ENCODE measurements around the gene TBX15. TPM values are rescaled to one million over a fixed set of nuclear protein-coding genes. Genes with fewer than 3 reads are reported as not detected.

Gene TBX15
- total RNA-seq, 1 experiment from 2014 or later, result 0.09 TPM

GRCh38 chr1:119011116-119011515 lies 23.0 kb upstream of the TBX15 start:
- Mint-ChIP-seq H3K27me3 (ENCODE audit: insufficient read depth, unreplicated experiment) (no peaks in the 10 kb centered on the region), H3K4me3 (ENCODE audit: unreplicated experiment) (no peak overlapping the region), H3K9me3 (ENCODE audit: unreplicated experiment) (no peaks in the 10 kb centered on the region), H3K36me3 (ENCODE audit: insufficient read depth, unreplicated experiment) (no peaks in the 10 kb centered on the region), H3K27ac (ENCODE audit: low read depth, unreplicated experiment) (no peak overlapping the region), H3K4me1 (ENCODE audit: insufficient read depth, unreplicated experiment) (peaks cover 20% of the 10 kb centered on the region)
- POLR2A ChIA-PET, result interaction anchor here (0.7 kb wide), 1 partner anchor 79 kb away, joined by 3 read pairs; no protein-coding TSS in a partner anchor
- no peak for TF ChIP-seq CTCF (IDR thresholded peaks at IDR 0.05; ENCODE audit: unreplicated experiment)
- intact Hi-C loops (cut with micrococcal nuclease), result loop anchor here (10.0 kb wide), 1 partner anchor 264 kb away; no protein-coding TSS in a partner anchor
- BruUV-seq (replicated peaks), result no TSS peak
- CTCF ChIA-PET, result interaction anchor here (0.6 to 1.2 kb wide), 3 partner anchors 35 to 125 kb away, joined by 3 read pairs; no protein-coding TSS in a partner anchor
- no peak for DNase-seq (ENCODE audit: unreplicated experiment)

GRCh38 chr1:119010201-119010600 lies 22.1 kb upstream of the TBX15 start:
- CTCF ChIA-PET, result interaction anchor here (0.5 kb wide), 1 partner anchor 325 kb away, joined by 3 read pairs; no protein-coding TSS in a partner anchor
- POLR2A ChIA-PET, result no interaction called here
- Mint-ChIP-seq H3K4me3 (ENCODE audit: unreplicated experiment) (no peak overlapping the region), H3K27me3 (ENCODE audit: insufficient read depth, unreplicated experiment) (no peaks in the 10 kb centered on the region), H3K36me3 (ENCODE audit: insufficient read depth, unreplicated experiment) (no peaks in the 10 kb centered on the region), H3K4me1 (ENCODE audit: insufficient read depth, unreplicated experiment) (peaks cover 20% of the 10 kb centered on the region), H3K9me3 (ENCODE audit: unreplicated experiment) (no peaks in the 10 kb centered on the region), H3K27ac (ENCODE audit: low read depth, unreplicated experiment) (no peak overlapping the region)
- no peak for TF ChIP-seq CTCF (IDR thresholded peaks at IDR 0.05; ENCODE audit: unreplicated experiment)
- intact Hi-C loops (cut with micrococcal nuclease), result loop anchor here (10.0 kb wide), 1 partner anchor 265 kb away; no protein-coding TSS in a partner anchor
- BruUV-seq (replicated peaks), result no TSS peak
- no peak for DNase-seq (ENCODE audit: unreplicated experiment)

- Mint-ChIP-seq H3K4me3 (ENCODE audit: unreplicated experiment) (no peak overlapping the region), H3K9me3 (ENCODE audit: unreplicated experiment) (no peaks in the 10 kb centered on the region), H3K36me3 (ENCODE audit: insufficient read depth, unreplicated experiment) (no peaks in the 10 kb centered on the region), H3K4me1 (ENCODE audit: insufficient read depth, unreplicated experiment) (peaks cover 20% of the 10 kb centered on the region), H3K27me3 (ENCODE audit: insufficient read depth, unreplicated experiment) (no peaks in the 10 kb centered on the region), H3K27ac (ENCODE audit: low read depth, unreplicated experiment) (peak overlapping the region; percentile 24)
- intact Hi-C loops (cut with micrococcal nuclease), result loop anchor here (2.0 kb wide), 1 partner anchor 932 kb away; no protein-coding TSS in a partner anchor
- no peak for TF ChIP-seq CTCF (IDR thresholded peaks at IDR 0.05; ENCODE audit: unreplicated experiment)
- no TSS peak for BruUV-seq (replicated peaks)
- DNase-seq (ENCODE audit: unreplicated experiment), result no peak
- POLR2A ChIA-PET, result interaction anchor here (0.6 to 1.2 kb wide), 4 partner anchors 286 to 1199 kb away, joined by 3 to 5 read pairs (median 3); no protein-coding TSS in a partner anchor
- CTCF ChIA-PET, result interaction anchor here (0.6 to 2.2 kb wide), 18 partner anchors 13 to 932 kb away, joined by 3 to 31 read pairs (median 3); no protein-coding TSS in a partner anchor
Measured at GRCh38 chr1:119009312-119009655, 21.1 kb upstream of the TBX15 start.

- H3K27ac Mint-ChIP-seq (ENCODE audit: low read depth, unreplicated experiment), result peak overlapping the region; percentile 24
Measured at GRCh38 chr1:119008483-119009311, 20.6 kb upstream of the TBX15 start.

More at GRCh38 chr1:119008483-119009311, 20.6 kb upstream of the TBX15 start:
- intact Hi-C loops (cut with micrococcal nuclease), result loop anchor here (1.0 to 2.0 kb wide), 2 partner anchors 857 to 932 kb away; no protein-coding TSS in a partner anchor
- BruUV-seq (replicated peaks), result no TSS peak
- peak; percentile 52 for DNase-seq (ENCODE audit: unreplicated experiment)
- Mint-ChIP-seq H3K9me3 (ENCODE audit: unreplicated experiment) (no peaks in the 10 kb centered on the region), H3K4me3 (ENCODE audit: unreplicated experiment) (no peak overlapping the region), H3K4me1 (ENCODE audit: insufficient read depth, unreplicated experiment) (peaks cover 20% of the 10 kb centered on the region), H3K36me3 (ENCODE audit: insufficient read depth, unreplicated experiment) (no peaks in the 10 kb centered on the region), H3K27me3 (ENCODE audit: insufficient read depth, unreplicated experiment) (no peaks in the 10 kb centered on the region)
- ChIA-PET CTCF (interaction anchor here (0.6 to 2.2 kb wide), 21 partner anchors 12 to 932 kb away, joined by 3 to 31 read pairs (median 3); no protein-coding TSS in a partner anchor), POLR2A (interaction anchor here (0.6 to 1.2 kb wide), 6 partner anchors 232 to 1198 kb away, joined by 3 to 5 read pairs (median 3); no protein-coding TSS in a partner anchor)
- peak; percentile 59 for TF ChIP-seq CTCF (IDR thresholded peaks at IDR 0.05; ENCODE audit: unreplicated experiment)
